ENCODE data around the gene GPRIN1.

- TF ChIP-seq CTCF (IDR thresholded peaks at IDR 0.05): no peak
- TF ChIP-seq POLR2AphosphoS5 (IDR thresholded peaks at IDR 0.05): no peak
These were observed 20.8 kb upstream of the GPRIN1 start for GRCh38 chr5:176630681-176631222.
